ENCODE measurements around the gene ZSCAN10.

The ZSCAN10 gene

DNA sequence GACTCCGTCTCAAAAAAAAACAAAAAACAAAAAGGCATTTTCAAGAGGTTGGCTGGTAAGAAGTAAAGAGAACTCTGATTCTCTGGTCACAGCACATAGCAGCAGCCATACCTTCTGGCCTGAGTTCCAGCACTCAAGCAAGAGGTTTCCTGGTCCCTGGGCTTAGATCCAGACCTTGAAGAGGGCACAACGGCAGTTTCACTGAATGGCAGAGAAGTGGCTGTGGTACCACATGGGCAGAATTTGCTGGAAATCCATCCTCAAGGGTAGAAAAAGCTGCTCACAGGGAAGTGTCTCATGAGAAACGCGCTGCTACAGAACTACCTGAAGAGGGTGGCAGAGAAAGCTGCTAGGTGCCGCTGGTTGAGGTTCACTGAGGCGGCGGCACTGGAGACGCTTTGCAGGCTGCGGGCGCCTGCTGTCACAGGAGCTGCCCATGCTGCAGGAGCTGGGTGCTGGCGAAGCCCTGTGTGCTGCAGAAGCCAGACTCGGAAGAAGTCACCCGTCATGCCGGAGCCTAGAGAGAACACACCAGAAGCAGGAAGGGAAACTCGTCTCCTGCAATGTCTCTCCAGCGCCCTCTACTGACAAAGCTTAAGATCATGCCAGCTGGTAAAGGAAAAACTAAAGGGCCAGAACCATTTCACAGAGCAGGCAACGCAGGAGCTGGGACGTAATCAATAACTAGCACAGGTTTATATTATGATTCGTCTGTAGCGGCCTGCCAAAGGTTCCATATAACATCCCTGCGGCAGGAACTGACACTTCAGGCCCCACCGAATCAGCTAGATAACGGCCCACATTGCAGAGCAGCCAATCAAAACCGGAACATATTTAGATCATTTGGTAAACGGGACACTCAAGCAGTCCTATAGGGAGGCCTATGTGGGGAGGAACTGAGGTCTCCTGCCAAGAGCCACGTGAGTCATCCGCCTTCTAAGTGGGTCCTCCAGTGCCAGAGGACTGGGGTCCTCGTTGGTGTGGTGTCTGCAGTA, 30.3 kb upstream of the ZSCAN10 start:
- TF ChIP-seq POLR2AphosphoS5 (IDR thresholded peaks at IDR 0.05; ENCODE audit: low read depth, low read length) = peak; percentile 72
- TF ChIP-seq, protein P1, sequence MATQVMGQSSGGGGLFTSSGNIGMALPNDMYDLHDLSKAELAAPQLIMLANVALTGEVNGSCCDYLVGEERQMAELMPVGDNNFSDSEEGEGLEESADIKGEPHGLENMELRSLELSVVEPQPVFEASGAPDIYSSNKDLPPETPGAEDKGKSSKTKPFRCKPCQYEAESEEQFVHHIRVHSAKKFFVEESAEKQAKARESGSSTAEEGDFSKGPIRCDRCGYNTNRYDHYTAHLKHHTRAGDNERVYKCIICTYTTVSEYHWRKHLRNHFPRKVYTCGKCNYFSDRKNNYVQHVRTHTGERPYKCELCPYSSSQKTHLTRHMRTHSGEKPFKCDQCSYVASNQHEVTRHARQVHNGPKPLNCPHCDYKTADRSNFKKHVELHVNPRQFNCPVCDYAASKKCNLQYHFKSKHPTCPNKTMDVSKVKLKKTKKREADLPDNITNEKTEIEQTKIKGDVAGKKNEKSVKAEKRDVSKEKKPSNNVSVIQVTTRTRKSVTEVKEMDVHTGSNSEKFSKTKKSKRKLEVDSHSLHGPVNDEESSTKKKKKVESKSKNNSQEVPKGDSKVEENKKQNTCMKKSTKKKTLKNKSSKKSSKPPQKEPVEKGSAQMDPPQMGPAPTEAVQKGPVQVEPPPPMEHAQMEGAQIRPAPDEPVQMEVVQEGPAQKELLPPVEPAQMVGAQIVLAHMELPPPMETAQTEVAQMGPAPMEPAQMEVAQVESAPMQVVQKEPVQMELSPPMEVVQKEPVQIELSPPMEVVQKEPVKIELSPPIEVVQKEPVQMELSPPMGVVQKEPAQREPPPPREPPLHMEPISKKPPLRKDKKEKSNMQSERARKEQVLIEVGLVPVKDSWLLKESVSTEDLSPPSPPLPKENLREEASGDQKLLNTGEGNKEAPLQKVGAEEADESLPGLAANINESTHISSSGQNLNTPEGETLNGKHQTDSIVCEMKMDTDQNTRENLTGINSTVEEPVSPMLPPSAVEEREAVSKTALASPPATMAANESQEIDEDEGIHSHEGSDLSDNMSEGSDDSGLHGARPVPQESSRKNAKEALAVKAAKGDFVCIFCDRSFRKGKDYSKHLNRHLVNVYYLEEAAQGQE (IDR thresholded peaks at IDR 0.05; ENCODE audit: insufficient read depth in 1 of 2, low read depth in 2 of 2, low read length in 2 of 2) = no peak
- no peak for TF ChIP-seq SIN3A (IDR thresholded peaks at IDR 0.05; ENCODE audit: borderline replicate concordance, insufficient read depth, low read length)

DNA sequence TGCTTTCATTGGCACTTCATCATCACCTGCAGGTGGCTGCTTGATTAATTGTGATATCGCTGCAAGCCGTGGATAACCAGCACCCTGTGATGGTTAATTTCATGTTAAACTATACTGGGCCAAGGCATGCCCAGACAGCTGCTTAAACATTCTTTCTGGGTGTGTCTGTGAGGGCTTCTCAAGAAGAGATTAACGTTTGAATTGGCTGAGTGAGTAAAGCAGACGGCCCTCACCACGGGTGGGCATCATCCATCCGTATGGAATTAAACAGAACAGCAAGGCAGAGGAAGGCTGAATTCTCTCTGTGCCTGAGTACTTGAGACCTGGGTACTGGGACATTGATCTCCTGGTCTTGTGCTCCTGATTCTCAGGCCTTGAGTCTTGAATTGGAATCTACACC, 28.7 kb upstream of the ZSCAN10 start:
- TF ChIP-seq FOXP2 (optimal IDR thresholded peaks at IDR 0.05; ENCODE audit: borderline replicate concordance, extremely low read depth, extremely low read length, insufficient read depth) (no peak), TAF1 (IDR thresholded peaks at IDR 0.05; ENCODE audit: borderline replicate concordance, insufficient read depth, low read length) (no peak), SIN3A (IDR thresholded peaks at IDR 0.05; ENCODE audit: borderline replicate concordance, insufficient read depth, low read length) (no peak)
- TF ChIP-seq, protein P1 (IDR thresholded peaks at IDR 0.05; ENCODE audit: insufficient read depth in 1 of 2, low read depth in 2 of 2, low read length in 2 of 2) = no peak

DNA sequence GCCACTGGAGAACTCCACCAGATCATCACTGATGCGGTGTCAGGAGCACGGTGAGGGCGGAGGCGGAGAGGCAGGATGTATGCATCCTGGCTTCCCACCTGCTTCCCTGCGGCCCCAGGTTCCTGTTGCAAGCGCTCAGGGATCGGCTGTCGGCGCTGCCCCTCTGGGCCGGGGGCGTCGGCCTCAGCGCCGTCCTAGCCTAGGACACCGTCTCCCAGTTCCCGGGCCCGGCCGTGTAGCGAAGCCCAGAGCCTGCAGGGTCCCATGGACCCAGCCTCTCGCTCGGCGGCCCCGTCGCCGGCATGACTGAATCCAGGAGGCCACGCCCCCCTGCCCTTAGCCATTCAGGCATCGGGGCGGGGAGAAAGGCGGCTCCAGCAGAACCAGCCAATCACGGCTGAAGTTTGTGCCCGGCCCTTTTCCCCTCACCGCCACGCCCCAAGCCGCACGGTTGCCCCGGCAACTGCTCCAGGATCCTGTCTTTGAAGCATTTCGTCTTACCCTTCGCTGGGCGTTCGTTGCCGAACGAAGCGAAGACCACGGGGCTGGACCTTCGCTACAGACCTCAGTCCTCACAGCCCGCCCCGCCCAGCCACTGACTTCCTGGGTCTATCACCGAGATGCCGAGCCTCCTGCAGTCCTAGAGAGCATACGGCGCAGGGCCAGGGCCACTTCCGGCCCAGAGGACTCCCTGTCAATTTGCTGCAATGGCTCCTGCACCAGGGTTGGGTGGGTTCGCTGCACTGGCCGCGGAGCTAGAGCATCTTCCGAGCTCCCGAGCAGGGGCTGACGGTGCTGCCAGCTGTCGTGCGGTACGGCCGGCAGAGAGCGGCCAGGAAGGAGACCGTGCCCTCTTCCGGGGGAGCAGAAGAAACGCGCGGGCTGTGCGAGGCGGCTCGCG, 25.1 kb upstream of the ZSCAN10 start:
- no peak; the same call in 1 of the 2 replicates for TF ChIP-seq SIN3A (IDR thresholded peaks at IDR 0.05; ENCODE audit: borderline replicate concordance, insufficient read depth, low read length)
- peak; percentile 44; the same call in 1 of the 2 replicates for TF ChIP-seq TAF1 (IDR thresholded peaks at IDR 0.05; ENCODE audit: borderline replicate concordance, insufficient read depth, low read length)
- peak; percentile 35 for TF ChIP-seq FOXP2 (optimal IDR thresholded peaks at IDR 0.05; ENCODE audit: borderline replicate concordance, extremely low read depth, extremely low read length, insufficient read depth)
- TF ChIP-seq, protein P1 (IDR thresholded peaks at IDR 0.05; ENCODE audit: insufficient read depth in 1 of 2, low read depth in 2 of 2, low read length in 2 of 2) = no peak
- TF ChIP-seq POLR2AphosphoS5 (IDR thresholded peaks at IDR 0.05; ENCODE audit: low read depth, low read length) = no peak; the same call in 1 of the 2 replicates

DNA sequence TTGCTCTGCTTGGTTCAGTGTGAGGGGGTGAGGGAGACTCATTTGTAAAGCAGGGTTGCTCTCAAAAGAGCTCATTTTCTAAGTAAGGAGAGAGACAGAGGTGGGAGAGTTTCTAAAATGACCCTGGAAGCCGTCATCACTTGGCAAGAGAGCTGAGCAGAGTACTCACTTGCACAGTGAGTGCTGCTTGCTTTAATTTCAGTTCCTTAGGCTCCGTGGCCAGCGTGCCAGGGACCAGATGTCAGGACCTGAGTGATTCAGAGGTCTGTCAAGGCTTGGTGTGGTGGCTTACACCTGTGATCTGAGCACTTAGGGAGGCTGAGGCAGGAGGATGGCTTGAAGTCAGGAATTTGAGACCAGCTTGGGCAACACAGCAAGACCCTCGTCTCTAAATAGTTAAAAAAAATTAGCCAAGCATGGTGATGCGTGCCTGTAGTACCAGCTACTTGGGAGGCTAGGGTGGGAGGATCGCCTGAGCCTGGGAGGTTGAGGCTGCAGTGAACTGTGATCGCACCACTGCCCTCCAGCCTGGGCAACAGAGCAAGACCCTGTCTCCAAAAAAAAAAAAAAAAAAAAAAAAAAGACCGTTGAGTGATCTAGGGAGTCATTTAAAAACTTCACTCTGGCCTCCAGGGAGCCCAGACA, 24.0 kb upstream of the ZSCAN10 start:
- TF ChIP-seq FOXP2 (optimal IDR thresholded peaks at IDR 0.05; ENCODE audit: borderline replicate concordance, extremely low read depth, extremely low read length, insufficient read depth) (no peak), POLR2AphosphoS5 (IDR thresholded peaks at IDR 0.05; ENCODE audit: low read depth, low read length) (no peak), SIN3A (IDR thresholded peaks at IDR 0.05; ENCODE audit: borderline replicate concordance, insufficient read depth, low read length) (no peak), TAF1 (IDR thresholded peaks at IDR 0.05; ENCODE audit: borderline replicate concordance, insufficient read depth, low read length) (no peak)
- TF ChIP-seq, protein P1 (IDR thresholded peaks at IDR 0.05; ENCODE audit: insufficient read depth in 1 of 2, low read depth in 2 of 2, low read length in 2 of 2) = no peak

Measured in PFSK-1 (cell line).